Right lung (tissue), 10 donors: Measurements from ENCODE around the gene RUFY1. TPM values are rescaled to one million over a fixed set of nuclear protein-coding genes. Genes with fewer than 3 reads are reported as not detected.
"Not testable (repeated sequence)": the region's sequence is repeated elsewhere in the genome, so short reads cannot be mapped to it uniquely, and the experiment has no call there.

Experiments used
- DNase-seq, 2 donors: peaks; one replicate each; pipeline ENCODE4 v3.0.0-alpha.2; 2013
- long read RNA-seq, 8 donors: transcript quantifications; one replicate each; lab custom pipeline, GENCODE V29; 2026
- polyA plus RNA-seq, 5 donors: library from polyadenylated mRNA; unstranded; fragments of 120-200 nt; gene quantifications; one replicate each; pipeline versions ENCODE4 v1.2.1 to v1.2.3, GENCODE V29; 2013; ENCODE audit warnings: inconsistent platforms in 1 of 5, low replicate concordance in 1 of 5; ENCODE audit not compliant: insufficient read length in 5 of 5, insufficient read depth in 1 of 5

RUFY1 gene
- 10 to 100 TPM; 68.9 to 92.5 (median 77.2) TPM for polyA plus RNA-seq
- long read RNA-seq, donor 1, partial matches to known transcripts, result 406 of 453 reads
- long read RNA-seq, donor 1, other reads (novel, unspliced or antisense), result 38 of 453 reads
- long read RNA-seq, donor 2, partial matches to known transcripts, result 0 of 3 reads
- long read RNA-seq, donor 2, other reads (novel, unspliced or antisense), result 0 of 3 reads
- long read RNA-seq, donor 3, partial matches to known transcripts, result 359 of 421 reads
- long read RNA-seq, donor 3, other reads (novel, unspliced or antisense), result 56 of 421 reads
- long read RNA-seq, donor 4, partial matches to known transcripts, result 270 of 286 reads
- long read RNA-seq, donor 4, other reads (novel, unspliced or antisense), result 12 of 286 reads
- long read RNA-seq, donor 5, partial matches to known transcripts, result 560 of 574 reads
- long read RNA-seq, donor 5, other reads (novel, unspliced or antisense), result 7 of 574 reads
- long read RNA-seq, donor 6, transcript RUFY1-204 (17 exons, 2,642 nt), result major isoform, 5 of 369 reads
- long read RNA-seq, donor 6, partial matches to known transcripts, result 346 of 369 reads
- long read RNA-seq, donor 6, other reads (novel, unspliced or antisense), result 14 of 369 reads
- long read RNA-seq, donor 7, transcript RUFY1-201 (18 exons, 2,646 nt), result major isoform, 10 of 355 reads
- long read RNA-seq, donor 7, partial matches to known transcripts, result 330 of 355 reads
- long read RNA-seq, donor 7, other reads (novel, unspliced or antisense), result 13 of 355 reads
- long read RNA-seq, donor 8, partial matches to known transcripts, result 125 of 126 reads
- long read RNA-seq, donor 8, other reads (novel, unspliced or antisense), result 0 of 126 reads

GRCh38 chr5:179550511-179551342 lies at the start of gene RUFY1:
Gene RUFY1, plus strand, starts transcription at chr5:179550554. Its CDS starts 16 bp downstream, at chr5:179550570.
- DNase-seq, result peak; percentile 81 to 87

GRCh38 chr5:179501997-179502396 lies 48.4 kb upstream of the RUFY1 start:
- not testable (repeated sequence) for DNase-seq

- DNase-seq, result not testable (repeated sequence)
Measured at GRCh38 chr5:179502420-179502819, 47.9 kb upstream of the RUFY1 start.

- no peak for DNase-seq
Measured at GRCh38 chr5:179504191-179504590, 46.2 kb upstream of the RUFY1 start.

- DNase-seq, result no peak
Measured at GRCh38 chr5:179504600-179505396, 45.6 kb upstream of the RUFY1 start.

- DNase-seq, result no peak
Measured at GRCh38 chr5:179505636-179506261, 44.6 kb upstream of the RUFY1 start.

- DNase-seq, result no peak
Measured at GRCh38 chr5:179509239-179509638, 41.1 kb upstream of the RUFY1 start.

GRCh38 chr5:179509845-179510244 lies 40.5 kb upstream of the RUFY1 start:
- no peak for DNase-seq

GRCh38 chr5:179512452-179513000 lies 37.8 kb upstream of the RUFY1 start:
- no peak for DNase-seq

GRCh38 chr5:179515501-179515900 lies 34.9 kb upstream of the RUFY1 start:
- not testable (repeated sequence) for DNase-seq

GRCh38 chr5:179516221-179516620 lies 34.1 kb upstream of the RUFY1 start:
- no peak for DNase-seq

- DNase-seq, result not testable (repeated sequence)
Measured at GRCh38 chr5:179517746-179518145, 32.6 kb upstream of the RUFY1 start.

GRCh38 chr5:179518369-179518768 lies 32.0 kb upstream of the RUFY1 start:
- not testable (repeated sequence) for DNase-seq

- DNase-seq, result not testable (repeated sequence)
Measured at GRCh38 chr5:179519416-179520070, 30.8 kb upstream of the RUFY1 start.

- not testable (repeated sequence) for DNase-seq
Measured at GRCh38 chr5:179522107-179522506, 28.2 kb upstream of the RUFY1 start.

GRCh38 chr5:179526978-179527377 lies 23.4 kb upstream of the RUFY1 start:
- no peak for DNase-seq

- peak; percentile 61 to 65 for DNase-seq
Measured at GRCh38 chr5:179530069-179530998, 20.0 kb upstream of the RUFY1 start.

GRCh38 chr5:179533024-179533423 lies 17.3 kb upstream of the RUFY1 start:
- no peak for DNase-seq
